Pancreas (tissue), 10 donors: ENCODE data around the gene TRIM14. TPM values are rescaled to one million over a fixed set of nuclear protein-coding genes. Genes with fewer than 3 reads are reported as not detected.

Experiments
- ATAC-seq, 4 donors: fragments of 200-7000 bp; cut with Tn5 transposase; one replicate each; pipeline versions ENCODE4 v1.8.0 to v1.9.1; 2020; ENCODE audit warnings: mild to moderate bottlenecking in 4 of 4, moderate library complexity in 4 of 4
- DNase-seq, 6 donors: peaks; one replicate each; pipeline ENCODE4 v3.0.0-alpha.2; 2020
- FAIRE-seq: peaks from 2 replicates; lab custom pipeline; 2012; peaks lifted over from hg19 to GRCh38; lab: Jason Lieb, UNC
- H3K27ac ChIP-seq, 4 donors: fragments of 200-600 bp; sonication (generic); 1 replicate in 3 of 4; 2 replicates in 1 of 4; pipeline versions ENCODE4 v1.5.0 to v1.8.0; 2020
- H3K27me3 ChIP-seq, 4 donors: fragments of 200-600 bp; one replicate each; pipeline ENCODE4 v1.8.0; 2021
- H3K36me3 ChIP-seq, 3 donors: fragments of 200-600 bp; sonication (generic) in 1 of 3; one replicate each; pipeline versions ENCODE4 v1.5.0 to v1.8.0; 2020 to 2021
- H3K4me1 ChIP-seq, 3 donors: fragments of 200-600 bp; one replicate each; pipeline ENCODE4 v1.8.0; 2021
- H3K4me3 ChIP-seq, 4 donors: fragments of 200-600 bp; sonication (generic) in 2 of 4; one replicate each; pipeline versions ENCODE4 v1.5.0 to v1.8.0; 2020 to 2021
- H3K9me3 ChIP-seq, 4 donors: fragments of 200-600 bp; one replicate each; pipeline ENCODE4 v1.8.0; 2021
- WGBS, 2 donors: extraction: QIAGEN DNeasy Blood & Tissue Kit; methylation state at CpG; one replicate each; pipeline ENCODE4 v1.1.7; 2013; 5-methylcytosine and 5-hydroxymethylcytosine counted together
- intact Hi-C, 3 donors: fragments of 100-400 bp; cut with DNase I; formaldehyde crosslinking; loops; one replicate each; pipeline versions ENCODE4 v1.11.1 to v1.14.2; 2022
- polyA plus RNA-seq, 2 donors: library from polyadenylated mRNA; stranded (reverse); fragments of 200-250 nt; gene quantifications; one replicate each; pipeline ENCODE4 v1.2.3, GENCODE V29; 2013
- total RNA-seq, 6 donors: library from RNA; stranded (reverse); fragmentation: NEBNext Ultra II Directional in 4 of 6; extraction: Animal tissue kit (Norgen Biotek cat#: 25700) in 4 of 6; gene quantifications; one replicate each; pipeline versions ENCODE4 v1.2.1 to v1.2.4, GENCODE V29; 2021 to 2023
- TF ChIP-seq, protein P1 (sequence below), 4 donors: fragments of 200-600 bp; sonication (generic) in 3 of 4; IDR thresholded peaks; one replicate each; pipeline versions ENCODE4 v1.5.0 to v1.8.0; 2021; ENCODE audit warnings: antibody characterized with exemption in 4 of 4
- donor health status: healthy with polysubstance abuse.
- donor health status: DM: no; HTN: no; CAD: no; lungs with moderate emphysema.
- donor health status: DM: no; HTN: no; CAD: no.
- donor health status: control.
- donor health status: control.
- donor health status: Bipolar disorder and iron deficiency.
- donor health status: DM: yes; HTN: yes; CAD: no.
- donor health status: DM: no; HTN: no; CAD: no.
- donor health status: DM: no; HTN: no; CAD: no.
- donor health status: DM: yes; HTN: yes; CAD: no.

TRIM14 gene
- total and polyA plus RNA-seq, 8 donors, result 1.2 to 10.4 (median 1.9) TPM

DNA sequence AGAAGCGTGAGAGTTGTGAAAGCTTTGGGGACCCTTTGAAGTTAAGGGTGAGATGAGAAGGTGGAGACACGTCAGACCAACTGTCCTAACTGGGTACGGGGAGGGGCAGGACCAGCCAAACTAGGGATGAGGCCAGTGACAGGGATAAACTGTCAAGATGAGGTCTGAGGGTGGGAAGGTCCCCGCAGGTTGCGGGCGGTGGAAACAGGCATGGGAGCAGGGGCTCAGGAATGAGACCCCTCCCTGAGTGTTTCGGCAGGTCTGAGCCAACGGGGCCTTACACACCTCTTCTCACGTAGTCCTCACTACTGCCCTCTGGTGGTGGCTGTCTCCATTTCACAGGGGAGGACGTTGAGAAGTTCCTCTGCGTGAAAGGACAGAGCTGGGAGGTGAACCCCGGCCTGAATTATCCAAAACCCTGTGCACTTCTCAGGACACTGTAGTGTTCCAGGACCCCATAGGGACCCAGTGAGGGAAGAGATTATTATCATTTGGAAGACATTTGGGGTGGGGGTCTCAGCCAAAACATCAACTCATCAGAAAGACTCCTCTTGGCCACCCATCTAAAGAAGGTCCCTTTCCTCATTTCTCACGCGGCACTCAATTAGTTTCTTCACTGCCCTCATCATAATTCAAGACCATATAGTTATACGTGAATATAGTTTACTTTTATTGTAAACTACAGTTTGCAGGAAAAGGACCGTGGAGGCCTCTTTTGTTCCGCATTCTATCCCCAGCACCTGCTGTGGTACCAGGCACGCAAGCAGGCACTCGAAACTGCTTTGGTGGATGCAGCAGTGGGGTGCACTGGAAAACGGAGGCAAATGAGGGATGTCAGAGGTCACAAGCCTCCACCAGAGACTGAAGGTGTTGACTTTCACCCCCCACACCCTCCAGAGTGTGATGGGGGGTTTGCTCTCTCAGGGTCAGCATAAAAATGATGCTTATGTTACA, 84.2 kb downstream of the TRIM14 start:
- H3K4me3 ChIP-seq, result no peak overlapping the region
- no peaks in the 10 kb centered on the region for H3K36me3 ChIP-seq
- intact Hi-C loops, result loop anchor here in 2 of 3 donors (10.0 kb wide), 2 partner anchors 100 to 110 kb away; partner anchors contain the start of genes HEMGN (in 1 of the 2) and TRMO (in 1 of the 2)
- FAIRE-seq (no peak), ATAC-seq (peak; percentile 89 to 99 (median 96)), DNase-seq (peak; percentile 67 to 93 (median 85))
- no peaks in the 10 kb centered on the region for H3K9me3 ChIP-seq
- no peaks in the 10 kb centered on the region for H3K4me1 ChIP-seq
- 28 to 32% methylated on average over 20 of the region's 20 CpGs for WGBS, 2 donors
- TF ChIP-seq, protein P1, sequence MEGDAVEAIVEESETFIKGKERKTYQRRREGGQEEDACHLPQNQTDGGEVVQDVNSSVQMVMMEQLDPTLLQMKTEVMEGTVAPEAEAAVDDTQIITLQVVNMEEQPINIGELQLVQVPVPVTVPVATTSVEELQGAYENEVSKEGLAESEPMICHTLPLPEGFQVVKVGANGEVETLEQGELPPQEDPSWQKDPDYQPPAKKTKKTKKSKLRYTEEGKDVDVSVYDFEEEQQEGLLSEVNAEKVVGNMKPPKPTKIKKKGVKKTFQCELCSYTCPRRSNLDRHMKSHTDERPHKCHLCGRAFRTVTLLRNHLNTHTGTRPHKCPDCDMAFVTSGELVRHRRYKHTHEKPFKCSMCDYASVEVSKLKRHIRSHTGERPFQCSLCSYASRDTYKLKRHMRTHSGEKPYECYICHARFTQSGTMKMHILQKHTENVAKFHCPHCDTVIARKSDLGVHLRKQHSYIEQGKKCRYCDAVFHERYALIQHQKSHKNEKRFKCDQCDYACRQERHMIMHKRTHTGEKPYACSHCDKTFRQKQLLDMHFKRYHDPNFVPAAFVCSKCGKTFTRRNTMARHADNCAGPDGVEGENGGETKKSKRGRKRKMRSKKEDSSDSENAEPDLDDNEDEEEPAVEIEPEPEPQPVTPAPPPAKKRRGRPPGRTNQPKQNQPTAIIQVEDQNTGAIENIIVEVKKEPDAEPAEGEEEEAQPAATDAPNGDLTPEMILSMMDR (IDR thresholded peaks at IDR 0.05), result peak; percentile 63 to 84 (median 80)
- H3K27ac ChIP-seq, result no peak overlapping the region
- no peaks in the 10 kb centered on the region for H3K27me3 ChIP-seq

DNA sequence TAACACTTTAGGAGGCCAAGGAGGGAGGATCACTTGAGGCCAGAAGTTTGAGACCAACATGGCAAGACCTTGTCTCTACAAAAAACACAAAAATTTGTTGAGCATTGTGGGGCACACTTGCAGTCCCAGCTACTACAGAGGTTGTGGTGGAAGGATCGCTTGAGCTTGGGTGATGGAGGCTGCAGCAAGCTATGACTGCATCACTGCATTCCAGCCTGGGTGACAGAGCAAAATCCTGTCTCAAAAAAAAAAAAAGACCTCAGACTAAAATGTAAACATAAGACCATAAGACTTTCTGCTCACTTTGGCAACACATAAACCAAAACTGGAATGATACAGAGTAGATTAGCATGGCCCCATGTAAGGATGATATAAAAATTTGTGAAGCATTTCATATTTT, 87.1 kb downstream of the TRIM14 start:
- no peaks in the 10 kb centered on the region for H3K27me3 ChIP-seq
- intact Hi-C loops, result loop anchor here in 2 of 3 donors (10.0 kb wide), 2 partner anchors 97 to 107 kb away; partner anchors contain the start of genes HEMGN (in 1 of the 2) and TRMO (in 1 of the 2)
- DNase-seq, result no peak
- no peak for ATAC-seq
- FAIRE-seq, result no peak
- H3K27ac ChIP-seq, result no peak overlapping the region
- H3K4me1 ChIP-seq, result no peaks in the 10 kb centered on the region
- WGBS, 2 donors, result 89 to 95% methylated on average over 1 of the region's 1 CpG
- H3K36me3 ChIP-seq, result no peaks in the 10 kb centered on the region
- no peak overlapping the region for H3K4me3 ChIP-seq
- no peaks in the 10 kb centered on the region for H3K9me3 ChIP-seq
- TF ChIP-seq, protein P1 (IDR thresholded peaks at IDR 0.05), result no peak

DNA sequence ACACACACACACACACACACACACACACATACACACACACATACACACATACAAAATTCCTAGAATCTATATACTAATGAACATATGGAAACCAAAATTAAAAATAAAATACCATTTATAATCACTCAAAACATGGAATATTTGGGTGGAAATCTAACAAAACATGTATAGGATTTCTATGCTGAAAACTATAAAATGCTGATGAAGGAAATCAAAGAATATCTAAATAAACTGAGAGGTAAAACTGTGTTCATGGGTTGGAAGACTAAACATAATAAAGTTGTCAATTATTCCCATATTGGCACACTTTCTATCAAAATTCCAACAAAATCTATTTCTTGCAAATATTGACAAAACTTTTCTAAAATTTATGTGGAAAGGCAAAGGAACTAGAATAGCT, 87.9 kb downstream of the TRIM14 start:
- no peak for DNase-seq
- no peaks in the 10 kb centered on the region for H3K27me3 ChIP-seq
- no peaks in the 10 kb centered on the region for H3K4me1 ChIP-seq
- TF ChIP-seq, protein P1 (IDR thresholded peaks at IDR 0.05), result no peak
- intact Hi-C loops, result loop anchor here in 2 of 3 donors (10.0 kb wide), 2 partner anchors 96 to 106 kb away; partner anchors contain the start of genes HEMGN (in 1 of the 2) and TRMO (in 1 of the 2)
- H3K36me3 ChIP-seq, result no peaks in the 10 kb centered on the region
- no peak overlapping the region for H3K27ac ChIP-seq
- H3K9me3 ChIP-seq, result no peaks in the 10 kb centered on the region
- FAIRE-seq, result no peak
- H3K4me3 ChIP-seq, result no peak overlapping the region
- no peak for ATAC-seq

DNA sequence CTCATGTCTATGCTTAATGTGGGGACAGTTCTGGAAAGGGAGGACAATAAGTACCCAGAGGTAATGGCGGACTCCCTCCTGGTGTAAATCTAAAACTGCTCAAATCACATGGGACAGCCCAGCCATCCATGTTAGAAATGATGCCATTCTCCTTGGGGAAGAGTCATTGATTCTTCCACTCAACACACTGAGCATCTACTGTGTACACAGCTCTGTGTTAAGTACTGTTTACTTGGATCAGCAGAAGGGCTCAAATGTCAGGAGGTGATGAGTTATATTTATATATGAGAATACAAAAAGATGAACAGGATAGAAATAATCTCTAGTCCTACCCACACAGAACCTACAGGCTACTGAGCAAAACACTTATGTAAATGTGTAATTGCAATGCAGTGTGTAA, 94.3 kb downstream of the TRIM14 start:
- H3K27me3 ChIP-seq, result no peaks in the 10 kb centered on the region
- ATAC-seq (no peak), DNase-seq (no peak), FAIRE-seq (no peak)
- 91 to 96% methylated on average over 1 of the region's 1 CpG for WGBS, 2 donors
- no peaks in the 10 kb centered on the region for H3K4me1 ChIP-seq
- H3K4me3 ChIP-seq, result no peak overlapping the region
- no peak overlapping the region for H3K27ac ChIP-seq
- intact Hi-C loops, result no loop called here
- TF ChIP-seq, protein P1 (IDR thresholded peaks at IDR 0.05), result no peak
- no peaks in the 10 kb centered on the region for H3K36me3 ChIP-seq
- H3K9me3 ChIP-seq, result no peaks in the 10 kb centered on the region
